ENCODE results near the gene C13orf46.

DNA sequence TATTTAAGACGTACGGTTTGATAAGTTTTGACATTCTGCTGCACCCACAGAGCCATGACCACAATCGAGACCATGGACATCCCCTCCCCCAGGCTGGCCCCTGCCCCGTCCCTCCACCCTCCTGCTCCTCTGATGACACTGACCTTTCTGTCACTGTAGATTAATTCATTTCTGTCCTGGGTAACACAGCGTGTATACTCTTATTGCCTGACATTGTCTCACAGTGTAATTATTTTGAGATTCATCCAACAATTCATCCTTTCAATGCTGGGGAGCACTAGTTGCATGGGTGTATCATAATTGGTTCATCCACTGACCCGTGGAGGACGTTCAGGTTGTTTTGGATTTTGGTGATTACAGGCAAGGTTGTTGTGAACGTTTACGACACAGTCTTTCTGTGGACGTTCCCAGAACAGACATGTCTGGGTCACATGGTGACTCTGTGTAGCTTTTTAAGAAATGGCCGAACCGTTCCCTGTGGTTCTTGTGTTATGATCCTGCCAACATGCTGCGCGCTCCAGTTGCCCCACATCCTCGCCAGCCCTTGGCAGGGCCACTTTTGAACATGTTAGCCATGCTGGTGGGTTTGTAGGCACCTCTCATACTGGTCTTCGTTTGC, 41.9 kb downstream of the C13orf46 start:
- TF ChIP-seq POLR2AphosphoS5 (IDR thresholded peaks at IDR 0.05; ENCODE audit: low read depth), result no peak
- TF ChIP-seq CTCF (IDR thresholded peaks at IDR 0.05; ENCODE audit: insufficient read depth, low read length), result no peak
- TF ChIP-seq GABPA (IDR thresholded peaks at IDR 0.05; ENCODE audit: low read depth), result no peak

Data from HL-60 (cell line).